ENCODE results near the gene ESD. TPM values are rescaled to one million over a fixed set of nuclear protein-coding genes. Genes with fewer than 3 reads are reported as not detected.

The ESD gene
- total RNA-seq, 1 donor from 2014 or later: 107 TPM

- H3K4me3 ChIP-seq: peak overlapping the region; percentile 80 to 87
- no peak for DNase-seq (ENCODE audit: extremely low spot score in 2 of 2)
- no peaks in the 10 kb centered on the region for H3K9me3 ChIP-seq
- intact Hi-C loops (cut with DNase I): no loop called here
- peaks cover 42% of the 10 kb centered on the region for H3K4me1 ChIP-seq
- peak overlapping the region; percentile 91 for H3K27ac ChIP-seq
- TF ChIP-seq POLR2AphosphoS5 (IDR thresholded peaks at IDR 0.05; ENCODE audit: insufficient read depth in 1 of 2, low read depth in 1 of 2): no peak
- H3K27me3 ChIP-seq: no peaks in the 10 kb centered on the region
- H3K36me3 ChIP-seq: peaks cover 0 to 2% of the 10 kb centered on the region in 2 donors
Observed at GRCh38 chr13:46796129-46796514, 839 bp downstream of the ESD start.

- peaks cover 0 to 8% of the 10 kb centered on the region in 2 donors for H3K36me3 ChIP-seq
- H3K27me3 ChIP-seq: no peaks in the 10 kb centered on the region
- H3K4me3 ChIP-seq: peak overlapping the region in 1 of 2 donors; percentile 80
- TF ChIP-seq POLR2A (IDR thresholded peaks at IDR 0.05): no peak
- TF ChIP-seq POLR2AphosphoS5 (IDR thresholded peaks at IDR 0.05; ENCODE audit: insufficient read depth in 1 of 2, low read depth in 1 of 2): no peak
- no peak for TF ChIP-seq CTCF (IDR thresholded peaks at IDR 0.05)
- intact Hi-C loops (cut with DNase I): no loop called here
- no peaks in the 10 kb centered on the region for H3K9me3 ChIP-seq
- no peak for DNase-seq (ENCODE audit: extremely low spot score in 2 of 2)
- no peak overlapping the region for H3K27ac ChIP-seq
- H3K4me1 ChIP-seq: peaks cover 42% of the 10 kb centered on the region
Observed at GRCh38 chr13:46795321-46795720, 1.6 kb downstream of the ESD start.

- intact Hi-C loops (cut with DNase I): no loop called here
- Histone ChIP-seq H3K4me1 (peaks cover 12% of the 10 kb centered on the region), H3K4me3 (no peak overlapping the region), H3K27me3 (no peaks in the 10 kb centered on the region), H3K27ac (no peak overlapping the region), H3K9me3 (no peaks in the 10 kb centered on the region), H3K36me3 (peaks cover 8 to 61% of the 10 kb centered on the region in 2 donors)
- no peak for TF ChIP-seq POLR2A (IDR thresholded peaks at IDR 0.05)
- TF ChIP-seq CTCF (IDR thresholded peaks at IDR 0.05): no peak
- no peak for TF ChIP-seq POLR2AphosphoS5 (IDR thresholded peaks at IDR 0.05; ENCODE audit: insufficient read depth in 1 of 2, low read depth in 1 of 2)
- DNase-seq (ENCODE audit: extremely low spot score in 2 of 2): no peak
Observed at GRCh38 chr13:46783504-46783903, 13.5 kb downstream of the ESD start.

GRCh38 chr13:46782691-46783090 lies 14.3 kb downstream of the ESD start:
- peaks cover 8 to 61% of the 10 kb centered on the region in 2 donors for H3K36me3 ChIP-seq
- no peak overlapping the region for H3K4me3 ChIP-seq
- peaks cover 21% of the 10 kb centered on the region for H3K4me1 ChIP-seq
- no peaks in the 10 kb centered on the region for H3K27me3 ChIP-seq
- H3K9me3 ChIP-seq: no peaks in the 10 kb centered on the region
- TF ChIP-seq CTCF (IDR thresholded peaks at IDR 0.05): no peak
- no peak for TF ChIP-seq POLR2A (IDR thresholded peaks at IDR 0.05)
- no peak for TF ChIP-seq POLR2AphosphoS5 (IDR thresholded peaks at IDR 0.05; ENCODE audit: insufficient read depth in 1 of 2, low read depth in 1 of 2)
- no peak overlapping the region for H3K27ac ChIP-seq
- DNase-seq (ENCODE audit: extremely low spot score in 2 of 2): no peak
- intact Hi-C loops (cut with DNase I): no loop called here

- no peak overlapping the region for H3K27ac ChIP-seq
- H3K27me3 ChIP-seq: no peaks in the 10 kb centered on the region
- no peak overlapping the region for H3K4me3 ChIP-seq
- H3K36me3 ChIP-seq: peaks cover 8 to 66% of the 10 kb centered on the region in 2 donors
- TF ChIP-seq CTCF (IDR thresholded peaks at IDR 0.05) (no peak), POLR2AphosphoS5 (IDR thresholded peaks at IDR 0.05; ENCODE audit: insufficient read depth in 1 of 2, low read depth in 1 of 2) (no peak), POLR2A (IDR thresholded peaks at IDR 0.05) (no peak)
- peaks cover 21% of the 10 kb centered on the region for H3K4me1 ChIP-seq
- DNase-seq (ENCODE audit: extremely low spot score in 2 of 2): no peak
- intact Hi-C loops (cut with DNase I): no loop called here
- H3K9me3 ChIP-seq: no peaks in the 10 kb centered on the region
Observed at GRCh38 chr13:46782066-46782465, 14.9 kb downstream of the ESD start.
